Stomach (tissue), 4 donors: Measurements from ENCODE around the gene OR2T3.
"Not testable (repeated sequence)": the region's sequence is repeated elsewhere in the genome, so short reads cannot be mapped to it uniquely, and the experiment has no call there.

Experiments
- EP300 ChIP-seq: sonication (generic); formaldehyde crosslinking; IDR thresholded peaks from one replicate; pipeline ENCODE4 v1.6.1; 2017; ENCODE audit warnings: antibody characterized with exemption
- POLR2A ChIP-seq, 4 donors: fragments of 450-650 bp; IDR thresholded peaks; one replicate each; pipeline ENCODE4 v1.6.1; 2016; ENCODE audit warnings: antibody characterized with exemption in 4 of 4, control low read depth in 2 of 4, mild to moderate bottlenecking in 1 of 4, moderate library complexity in 1 of 4
- TF ChIP-seq, protein P1 (sequence below), 7 experiments: fragments of 450-650 bp in 4 of 7; fragments of 200-600 bp in 3 of 7; sonication (generic) in 3 of 7; IDR thresholded peaks; one replicate each; pipeline ENCODE4 v1.5.1; 2016 to 2019; ENCODE audit warnings: antibody characterized with exemption in 7 of 7, control low read depth in 2 of 7, mild to moderate bottlenecking in 1 of 7

DNA sequence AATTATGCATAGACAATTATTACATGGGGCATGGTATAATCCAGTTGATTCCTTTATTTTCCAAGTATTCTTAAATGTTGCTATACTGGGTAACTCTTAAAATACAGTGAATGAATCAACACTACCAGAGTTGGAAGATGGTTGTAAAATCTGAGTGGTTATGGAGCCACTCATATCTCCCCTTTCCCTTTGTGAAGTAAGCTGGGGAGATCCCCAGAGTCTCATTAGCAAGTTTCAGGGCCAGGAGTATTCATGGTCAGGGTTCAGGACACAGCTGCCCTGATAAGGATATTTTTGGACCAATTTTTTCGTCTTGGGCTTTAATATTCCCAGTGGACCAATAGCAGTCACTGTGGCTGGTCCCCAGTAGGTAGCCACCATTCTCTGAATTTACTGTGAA is 34.5 kb upstream of the OR2T3 start:
- TF ChIP-seq, protein P1, sequence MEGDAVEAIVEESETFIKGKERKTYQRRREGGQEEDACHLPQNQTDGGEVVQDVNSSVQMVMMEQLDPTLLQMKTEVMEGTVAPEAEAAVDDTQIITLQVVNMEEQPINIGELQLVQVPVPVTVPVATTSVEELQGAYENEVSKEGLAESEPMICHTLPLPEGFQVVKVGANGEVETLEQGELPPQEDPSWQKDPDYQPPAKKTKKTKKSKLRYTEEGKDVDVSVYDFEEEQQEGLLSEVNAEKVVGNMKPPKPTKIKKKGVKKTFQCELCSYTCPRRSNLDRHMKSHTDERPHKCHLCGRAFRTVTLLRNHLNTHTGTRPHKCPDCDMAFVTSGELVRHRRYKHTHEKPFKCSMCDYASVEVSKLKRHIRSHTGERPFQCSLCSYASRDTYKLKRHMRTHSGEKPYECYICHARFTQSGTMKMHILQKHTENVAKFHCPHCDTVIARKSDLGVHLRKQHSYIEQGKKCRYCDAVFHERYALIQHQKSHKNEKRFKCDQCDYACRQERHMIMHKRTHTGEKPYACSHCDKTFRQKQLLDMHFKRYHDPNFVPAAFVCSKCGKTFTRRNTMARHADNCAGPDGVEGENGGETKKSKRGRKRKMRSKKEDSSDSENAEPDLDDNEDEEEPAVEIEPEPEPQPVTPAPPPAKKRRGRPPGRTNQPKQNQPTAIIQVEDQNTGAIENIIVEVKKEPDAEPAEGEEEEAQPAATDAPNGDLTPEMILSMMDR (IDR thresholded peaks at IDR 0.05) = not testable (repeated sequence)
- not testable (repeated sequence) for TF ChIP-seq EP300; POLR2A (IDR thresholded peaks at IDR 0.05)
